Endothelial cell of umbilical vein (primary cell): ENCODE data around the gene PRSS33. TPM values are rescaled to one million over a fixed set of nuclear protein-coding genes. Genes with fewer than 3 reads are reported as not detected.

ENCODE experiments used
- BruUV-seq: library from RNA; stranded (reverse); fragments of 400-500 nt; replicated peaks from 2 replicates; lab custom pipeline; 2021; lab: Mats Ljungman, UMichigan
- CTCF ChIA-PET: fragments of 300-600, 350-600 bp; sonication (Branson Sonifier 250); formaldehyde crosslinking; loops from one replicate; lab custom pipeline; 2021; ENCODE audit warnings: antibody characterized with exemption, inconsistent platforms; lab: Charles Lee
- POLR2A ChIA-PET: fragments of 300-600, 350-600 bp; sonication (Branson Sonifier 250); formaldehyde crosslinking; loops from one replicate; lab custom pipeline; 2021; ENCODE audit warnings: antibody characterized with exemption, inconsistent platforms; lab: Charles Lee
- DNase-seq: peaks from one replicate; pipeline ENCODE4 v3.0.0-alpha.2; 2011; ENCODE audit warnings: low read depth, low spot score
- FAIRE-seq: peaks from 2 replicates; lab custom pipeline; 2011; peaks lifted over from hg19 to GRCh38; lab: Jason Lieb, UNC
- H2AFZ ChIP-seq: 2 replicates; pipeline ENCODE4 v1.6.0; 2012; ENCODE audit warnings: low read depth, low read length, control low read depth, inconsistent platforms
- H3K27ac ChIP-seq: 2 replicates; pipeline ENCODE4 v1.5.1; 2011; ENCODE audit warnings: low read depth, mild to moderate bottlenecking, control low read depth, low read length, moderate library complexity; ENCODE audit not compliant: insufficient read depth
- H3K27me3 ChIP-seq, 2 experiments: 2 replicates each; pipeline versions ENCODE4 v1.6.0 to v1.6.1; 2011; ENCODE audit warnings: low read length in 2 of 2, mixed read lengths in 1 of 2; ENCODE audit not compliant: control insufficient read depth in 2 of 2, insufficient read depth in 2 of 2
- H3K36me3 ChIP-seq, 2 experiments: 2 replicates in 1 of 2; 3 replicates in 1 of 2; pipeline ENCODE4 v1.5.1; 2011; ENCODE audit warnings: low read length in 2 of 2, mild to moderate bottlenecking in 1 of 2, moderate library complexity in 1 of 2; ENCODE audit not compliant: control insufficient read depth in 2 of 2, insufficient read depth in 2 of 2; ENCODE audit errors: extremely low read depth in 1 of 2
- H3K4me1 ChIP-seq: 3 replicates; pipeline ENCODE4 v1.5.1; 2011; ENCODE audit warnings: mild to moderate bottlenecking, low read length; ENCODE audit not compliant: control insufficient read depth, insufficient read depth; ENCODE audit errors: extremely low read depth
- H3K4me2 ChIP-seq: 2 replicates; pipeline ENCODE4 v1.6.1; 2011; ENCODE audit warnings: low read length, control low read depth, mixed read lengths; ENCODE audit not compliant: insufficient read depth
- H3K4me3 ChIP-seq, 3 experiments: fragments of 200-600 bp in 1 of 3; sonication (generic), shearing (Covaris generic) in 1 of 3; replicated peaks in 1 of 3; 2 replicates each; pipeline ENCODE4 v1.5.1; 2011 to 2016; ENCODE audit warnings: control low read depth in 3 of 3, low read length in 3 of 3, mild to moderate bottlenecking in 2 of 3, inconsistent platforms in 1 of 3, low read depth in 1 of 3, moderate library complexity in 1 of 3; ENCODE audit not compliant: insufficient read depth in 1 of 3
- H3K79me2 ChIP-seq: 2 replicates; pipeline ENCODE4 v1.6.0; 2012; ENCODE audit warnings: low read length, inconsistent platforms; ENCODE audit not compliant: control insufficient read depth, insufficient read depth
- H3K9ac ChIP-seq: replicated peaks from 2 replicates; pipeline ENCODE3; 2011; ENCODE audit warnings: low read length, control low read depth; ENCODE audit not compliant: insufficient read depth; ENCODE audit errors: extremely low read depth
- H3K9me1 ChIP-seq: replicated peaks from 3 replicates; pipeline ENCODE4 v1.6.0; 2011; ENCODE audit warnings: mild to moderate bottlenecking, low read length; ENCODE audit not compliant: control insufficient read depth, insufficient read depth; ENCODE audit errors: extremely low read depth
- H3K9me3 ChIP-seq: replicated peaks from 2 replicates; pipeline ENCODE4 v1.5.1; 2012; ENCODE audit warnings: low read length, inconsistent platforms; ENCODE audit not compliant: control insufficient read depth, insufficient read depth
- H4K20me1 ChIP-seq: replicated peaks from 2 replicates; pipeline ENCODE3; 2011; ENCODE audit warnings: mild to moderate bottlenecking, low read length; ENCODE audit not compliant: control insufficient read depth, insufficient read depth; ENCODE audit errors: extremely low read depth
- CTCF ChIP-seq, 2 donors: IDR thresholded peaks; 1 replicate in 1 of 2; 2 replicates in 1 of 2; pipeline ENCODE4 v1.5.1; 2011; ENCODE audit warnings: low read length in 2 of 2, mild to moderate bottlenecking in 2 of 2, moderate library complexity in 2 of 2, control low read depth in 1 of 2, inconsistent platforms in 1 of 2, low read depth in 1 of 2; ENCODE audit not compliant: insufficient read depth in 1 of 2; ENCODE audit errors: extremely low read depth in 1 of 2
- EZH2 ChIP-seq: IDR thresholded peaks from 2 replicates; pipeline ENCODE4 v1.6.1; 2012; ENCODE audit warnings: borderline replicate concordance, low read depth, mild to moderate bottlenecking, moderate library complexity, low read length, inconsistent platforms; ENCODE audit not compliant: severe bottlenecking
- FOS ChIP-seq: IDR thresholded peaks from 2 replicates; pipeline ENCODE4 v1.6.1; 2011; ENCODE audit warnings: mild to moderate bottlenecking, low read length, moderate library complexity, borderline replicate concordance; ENCODE audit not compliant: insufficient read depth
- GATA2 ChIP-seq: IDR thresholded peaks from 2 replicates; pipeline ENCODE4 v1.7.0; 2011; ENCODE audit warnings: low read depth, mild to moderate bottlenecking, moderate library complexity, mixed read lengths, low read length; ENCODE audit not compliant: insufficient read length, insufficient read depth
- JUN ChIP-seq: IDR thresholded peaks from 2 replicates; pipeline ENCODE4 v1.6.1; 2011; ENCODE audit warnings: borderline replicate concordance, low read depth; ENCODE audit not compliant: insufficient read length, insufficient read depth
- MAX ChIP-seq: IDR thresholded peaks from 2 replicates; pipeline ENCODE4 v1.6.1; 2011; ENCODE audit not compliant: insufficient read depth, insufficient read length
- MYC ChIP-seq: IDR thresholded peaks from one replicate; pipeline ENCODE4 v1.6.1; 2011; ENCODE audit warnings: mild to moderate bottlenecking, low read depth, low read length
- POLR2A ChIP-seq: IDR thresholded peaks from 2 replicates; pipeline ENCODE4 v1.6.1; 2012; ENCODE audit warnings: low read depth, mild to moderate bottlenecking, control low read depth, low read length
- POLR2AphosphoS5 ChIP-seq: IDR thresholded peaks from 2 replicates; pipeline ENCODE4 v1.6.1; 2012; ENCODE audit warnings: low read depth, mild to moderate bottlenecking, control low read depth, low read length, moderate library complexity; ENCODE audit not compliant: insufficient read depth
- dilution Hi-C: fragments of 300-500 bp; cut with MboI; formaldehyde crosslinking; loops from one replicate; pipeline ENCODE4 v1.15.0; 2019; ENCODE audit warnings: low sequenced_read_pairs; ENCODE audit not compliant: extremely low pct_ligation_motif_present
- intact Hi-C: fragments of 100-400 bp; cut with micrococcal nuclease; formaldehyde crosslinking; loops from one replicate; pipeline ENCODE4 v1.10.0; 2022
- polyA plus RNA-seq, 4 experiments: library from polyadenylated mRNA; depleted of rRNA in 3 of 4; stranded (reverse) in 3 of 4; unstranded in 1 of 4; fragments of >200 nt; gene quantifications; 2 replicates each; pipeline versions ENCODE4 v1.2.1 to v1.2.3, GENCODE V29; 2011 to 2012; ENCODE audit warnings: missing spikeins in 1 of 4
- total RNA-seq: library from RNA; stranded (reverse); gene quantifications from 2 replicates; pipeline ENCODE4 v1.2.3, GENCODE V29; 2021

PRSS33 gene
- total and polyA plus RNA-seq, 2 donors (not counting 3 experiments of a cell fraction or from before 2014, with no cell fraction given) = not detected

- H4K20me1 ChIP-seq = no peaks in the 10 kb centered on the region
- no peak overlapping the region for H3K4me3 ChIP-seq
- no peaks in the 10 kb centered on the region for H3K9me3 ChIP-seq
- FAIRE-seq (no peak), DNase-seq (no peak)
- dilution Hi-C loops (no loop called here), intact Hi-C loops (no loop called here)
- H3K9me1 ChIP-seq = no peaks in the 10 kb centered on the region
- no TSS peak for BruUV-seq
- H3K79me2 ChIP-seq = no peaks in the 10 kb centered on the region
- no peak overlapping the region for H3K9ac ChIP-seq
- CTCF ChIA-PET = interaction anchor here (1.8 kb wide), 1 partner anchor 55 kb away, joined by 5 read pairs; no protein-coding TSS in a partner anchor
- TF ChIP-seq MYC = no peak
- TF ChIP-seq CTCF (IDR thresholded peaks at IDR 0.05; ENCODE audit: extremely low read depth in 1 of 2, insufficient read depth in 1 of 2, low read depth in 1 of 2, low read length in 2 of 2) = no peak
- no peak for TF ChIP-seq EZH2
- TF ChIP-seq POLR2A = no peak
- TF ChIP-seq JUN = no peak
- TF ChIP-seq FOS = no peak
- no peak for TF ChIP-seq GATA2
- no peak for TF ChIP-seq POLR2AphosphoS5
- no peak for TF ChIP-seq MAX
- H3K27ac ChIP-seq = no peak overlapping the region
- no peak overlapping the region for H3K4me2 ChIP-seq
- POLR2A ChIA-PET = no interaction called here
- H2AFZ ChIP-seq = no peak overlapping the region
- no peaks in the 10 kb centered on the region for H3K36me3 ChIP-seq
- H3K4me1 ChIP-seq = no peaks in the 10 kb centered on the region
- H3K27me3 ChIP-seq = peaks cover 10 to 18% of the 10 kb centered on the region in 2 experiments
These were observed 3.6 kb downstream of the PRSS33 start for GRCh38 chr16:2783581-2784357.
